H9 (cell line): Measurements from ENCODE around the gene OBI1. TPM values are rescaled to one million over a fixed set of nuclear protein-coding genes. Genes with fewer than 3 reads are reported as not detected.

Source experiments
- DNase-seq: peaks from one replicate; pipeline ENCODE4 v3.0.0-alpha.2; 2017
- H2AFZ ChIP-seq: one replicate; pipeline ENCODE4 v1.6.1; 2013; ENCODE audit warnings: mild to moderate bottlenecking, low read length, control low read depth, moderate library complexity
- H2AK5ac ChIP-seq: 2 replicates; pipeline ENCODE4 v1.6.1; 2013; ENCODE audit warnings: low read length, control low read depth, mixed read lengths; ENCODE audit not compliant: insufficient read length
- H2BK120ac ChIP-seq: one replicate; pipeline ENCODE4 v1.6.1; 2013; ENCODE audit warnings: low read depth, mild to moderate bottlenecking, low read length, control low read depth, inconsistent platforms; ENCODE audit not compliant: poor library complexity, severe bottlenecking
- H2BK12ac ChIP-seq: 2 replicates; pipeline ENCODE4 v1.6.1; 2013; ENCODE audit warnings: low read length, control low read depth, mixed read lengths, low read depth; ENCODE audit not compliant: insufficient read length
- H2BK15ac ChIP-seq: 2 replicates; pipeline ENCODE4 v1.6.1; 2013; ENCODE audit warnings: low read depth, low read length, control low read depth
- H2BK20ac ChIP-seq: one replicate; pipeline ENCODE4 v1.6.1; 2013; ENCODE audit warnings: low read depth, mild to moderate bottlenecking, low read length, control low read depth, inconsistent platforms; ENCODE audit not compliant: poor library complexity, severe bottlenecking
- H2BK5ac ChIP-seq: 2 replicates; pipeline ENCODE4 v1.6.1; 2013; ENCODE audit warnings: low read length, control low read depth, mixed read lengths; ENCODE audit not compliant: insufficient read length
- H3K14ac ChIP-seq: 2 replicates; pipeline ENCODE4 v1.6.1; 2013; ENCODE audit warnings: low read length, control low read depth; ENCODE audit not compliant: insufficient read depth
- H3K18ac ChIP-seq: 2 replicates; pipeline ENCODE4 v1.6.1; 2013; ENCODE audit warnings: low read depth, mild to moderate bottlenecking, mixed read lengths, low read length, control low read depth; ENCODE audit not compliant: insufficient read length
- H3K23ac ChIP-seq: 2 replicates; pipeline ENCODE4 v1.6.1; 2013; ENCODE audit warnings: low read length, control low read depth, mixed read lengths, low read depth; ENCODE audit not compliant: insufficient read length
- H3K23me2 ChIP-seq: 2 replicates; pipeline ENCODE4 v1.6.1; 2013; ENCODE audit warnings: low read depth, mild to moderate bottlenecking, mixed read lengths, low read length, control low read depth; ENCODE audit not compliant: insufficient read length, poor library complexity, severe bottlenecking
- H3K27ac ChIP-seq: 2 replicates; pipeline ENCODE4 v1.5.1; 2013; ENCODE audit warnings: low read length, control low read depth, mixed read lengths, low read depth; ENCODE audit not compliant: insufficient read length
- H3K27me3 ChIP-seq: 2 replicates; pipeline ENCODE4 v1.6.1; 2013; ENCODE audit warnings: low read length, control low read depth, inconsistent platforms; ENCODE audit not compliant: insufficient read depth
- H3K4ac ChIP-seq: 2 replicates; pipeline ENCODE4 v1.6.1; 2013; ENCODE audit warnings: low read depth, mild to moderate bottlenecking, control low read depth, inconsistent platforms, low read length, moderate library complexity
- H3K4me1 ChIP-seq: 2 replicates; pipeline ENCODE4 v1.6.1; 2013; ENCODE audit warnings: low read length, control low read depth, inconsistent platforms; ENCODE audit not compliant: insufficient read depth
- H3K4me2 ChIP-seq: 2 replicates; pipeline ENCODE4 v1.6.1; 2013; ENCODE audit warnings: low read length, control low read depth, mixed read lengths; ENCODE audit not compliant: insufficient read length, insufficient read depth
- H3K56ac ChIP-seq: 2 replicates; pipeline ENCODE4 v1.6.1; 2013; ENCODE audit warnings: low read depth, mild to moderate bottlenecking, mixed read lengths, low read length, control low read depth; ENCODE audit not compliant: insufficient read length
- H3K79me1 ChIP-seq: 2 replicates; pipeline ENCODE4 v1.6.1; 2013; ENCODE audit warnings: low read depth, mild to moderate bottlenecking, moderate library complexity, low read length, control low read depth, inconsistent platforms; ENCODE audit not compliant: insufficient read depth, poor library complexity, severe bottlenecking
- H3K79me2 ChIP-seq: 2 replicates; pipeline ENCODE4 v1.6.1; 2013; ENCODE audit warnings: low read length, control low read depth, inconsistent platforms; ENCODE audit not compliant: insufficient read depth
- H3K9ac ChIP-seq: 2 replicates; pipeline ENCODE4 v1.6.1; 2013; ENCODE audit warnings: low read length, control low read depth, mixed read lengths; ENCODE audit not compliant: insufficient read length; ENCODE audit errors: extremely low read depth
- H3K9me3 ChIP-seq: one replicate; pipeline ENCODE4 v1.6.1; 2013; ENCODE audit warnings: low read depth, low read length, inconsistent platforms; ENCODE audit not compliant: control insufficient read depth
- H3T11ph ChIP-seq: one replicate; pipeline ENCODE4 v1.6.1; 2013; ENCODE audit warnings: mild to moderate bottlenecking, low read length, control low read depth, inconsistent platforms
- H4K20me1 ChIP-seq: one replicate; pipeline ENCODE4 v1.6.1; 2013; ENCODE audit not compliant: control insufficient read depth, insufficient read length, insufficient read depth
- H4K5ac ChIP-seq: 2 replicates; pipeline ENCODE4 v1.6.1; 2013; ENCODE audit warnings: low read depth, mild to moderate bottlenecking, mixed read lengths, low read length, control low read depth; ENCODE audit not compliant: insufficient read length
- H4K8ac ChIP-seq: replicated peaks from 2 replicates; pipeline ENCODE4 v1.6.1; 2013; ENCODE audit warnings: low read length, control low read depth, mixed read lengths, low read depth; ENCODE audit not compliant: insufficient read length
- H4K91ac ChIP-seq: 2 replicates; pipeline ENCODE4 v1.6.1; 2013; ENCODE audit warnings: low read depth, mild to moderate bottlenecking, moderate library complexity, mixed read lengths, low read length, control low read depth; ENCODE audit not compliant: insufficient read length
- H3K27ac Mint-ChIP-seq, 3 experiments: 2 replicates in 2 of 3; 3 replicates in 1 of 3; pipeline ENCODE4 v1.8.0; 2020 to 2021; ENCODE audit warnings: mixed read lengths in 3 of 3, mild to moderate bottlenecking in 1 of 3, moderate library complexity in 1 of 3
- H3K27me3 Mint-ChIP-seq: 2 replicates; pipeline ENCODE4 v1.8.0; 2021; ENCODE audit warnings: low read depth, mild to moderate bottlenecking, moderate library complexity, mixed read lengths
- H3K36me3 Mint-ChIP-seq, 3 experiments: 2 replicates in 2 of 3; 3 replicates in 1 of 3; pipeline ENCODE4 v1.8.0; 2020 to 2021; ENCODE audit warnings: low read depth in 3 of 3, mixed read lengths in 3 of 3; ENCODE audit not compliant: insufficient read depth in 1 of 3
- H3K4me1 Mint-ChIP-seq, 2 experiments: 2 replicates each; pipeline ENCODE4 v1.8.0; 2020; ENCODE audit warnings: mixed read lengths in 2 of 2
- H3K4me3 Mint-ChIP-seq, 2 experiments: 2 replicates in 1 of 2; 3 replicates in 1 of 2; pipeline ENCODE4 v1.8.0; 2020 to 2021; ENCODE audit warnings: mild to moderate bottlenecking in 2 of 2, mixed read lengths in 2 of 2, moderate library complexity in 1 of 2
- H3K9me3 Mint-ChIP-seq, 2 experiments: 2 replicates in 1 of 2; 3 replicates in 1 of 2; pipeline ENCODE4 v1.8.0; 2020; ENCODE audit warnings: mild to moderate bottlenecking in 2 of 2, mixed read lengths in 2 of 2, moderate library complexity in 1 of 2
- CTCF ChIP-seq: fragments of 200-600 bp; sonication (generic); conservative IDR thresholded peaks from 3 replicates; pipeline ENCODE4 v1.8.0; 2021; ENCODE audit warnings: antibody characterized with exemption, mild to moderate bottlenecking
- WGBS: extraction: QIAGEN DNeasy Blood & Tissue Kit; methylation state at CpG from one replicate; pipeline ENCODE4 v1.1.7; 2013; ENCODE audit warnings: missing lambda C conversion rate, low lambda C conversion rate, mixed read lengths; ENCODE audit not compliant: insufficient read length; ENCODE audit errors: extremely low coverage; 5-methylcytosine and 5-hydroxymethylcytosine counted together
- total RNA-seq: library from RNA; stranded (reverse); gene quantifications from 2 replicates; pipeline ENCODE4 v1.2.1, GENCODE V29; 2021

The OBI1 gene
- total RNA-seq, 1 experiment from 2014 or later: 24.4 TPM

- Mint-ChIP-seq H3K27me3 (peaks cover 96% of the 10 kb centered on the region), H3K36me3 (peaks cover 0 to 2% (median 2%) of the 10 kb centered on the region in 3 experiments; a peak in 3 of 7 replicates), H3K9me3 (peaks cover 8 to 23% of the 10 kb centered on the region in 2 experiments; a peak in 4 of 5 replicates), H3K4me1 (peaks cover 21 to 49% of the 10 kb centered on the region in 2 experiments), H3K4me3 (no peak overlapping the region), H3K27ac (no peak overlapping the region)
- H2BK15ac ChIP-seq: no peak overlapping the region
- no peaks in the 10 kb centered on the region for H4K20me1 ChIP-seq
- H4K8ac ChIP-seq: no peak overlapping the region
- no peak overlapping the region for H3K4me2 ChIP-seq
- H2BK20ac ChIP-seq: no peak overlapping the region
- H2AFZ ChIP-seq: no peak overlapping the region
- peaks cover 81% of the 10 kb centered on the region for H3K27me3 ChIP-seq
- H3K9me3 ChIP-seq: no peaks in the 10 kb centered on the region
- no peaks in the 10 kb centered on the region for H3K4me1 ChIP-seq
- no peak for TF ChIP-seq CTCF
- H2AK5ac ChIP-seq: no peak overlapping the region
- no peak overlapping the region for H4K91ac ChIP-seq
- H3K27ac ChIP-seq: no peak overlapping the region
- no peak overlapping the region for H3K56ac ChIP-seq
- WGBS: no CpG with 5 or more reads among the region's 5 CpGs
- no peak overlapping the region for H3K23ac ChIP-seq
- H4K5ac ChIP-seq: no peak overlapping the region
- H3K79me1 ChIP-seq: no peaks in the 10 kb centered on the region
- no peak overlapping the region for H2BK120ac ChIP-seq
- no peaks in the 10 kb centered on the region for H3K79me2 ChIP-seq
- no peak overlapping the region for H3K18ac ChIP-seq
- no peak overlapping the region for H2BK5ac ChIP-seq
- H3K14ac ChIP-seq: no peak overlapping the region
- no peak overlapping the region for H3T11ph ChIP-seq
- no peak overlapping the region for H2BK12ac ChIP-seq
- no peak overlapping the region for H3K9ac ChIP-seq
- peaks cover 27% of the 10 kb centered on the region for H3K23me2 ChIP-seq
- no peak for DNase-seq
- no peak overlapping the region for H3K4ac ChIP-seq
Measured at GRCh38 chr13:78598966-78599644, 59.9 kb downstream of the OBI1 start.
